WERI-Rb-1 (cell line): ENCODE data around the gene FRMD4B.

ENCODE experiments used
- DNase-seq: peaks from one replicate; pipeline ENCODE4 v3.0.0-alpha.2; 2020
- H3K27ac ChIP-seq: fragments of 250-450 bp; sonication (Bioruptor Pico); 2 replicates; pipeline ENCODE4 v1.5.1; 2020; ENCODE audit warnings: mild to moderate bottlenecking, moderate library complexity
- H3K27me3 ChIP-seq: fragments of 250-450 bp; sonication (Bioruptor Pico); 2 replicates; pipeline ENCODE4 v1.5.1; 2021; ENCODE audit warnings: mild to moderate bottlenecking, low read depth, moderate library complexity; ENCODE audit not compliant: insufficient read depth, severe bottlenecking
- H3K36me3 ChIP-seq: fragments of 250-450 bp; sonication (Bioruptor Pico); 2 replicates; pipeline ENCODE4 v1.5.1; 2020; ENCODE audit warnings: mild to moderate bottlenecking, moderate library complexity
- H3K4me3 ChIP-seq: 2 replicates; pipeline ENCODE4 v1.5.1; 2011; ENCODE audit warnings: low read depth, mild to moderate bottlenecking, control low read depth, low read length
- H3K9me3 ChIP-seq: fragments of 250-450 bp; sonication (Bioruptor Pico); 2 replicates; pipeline ENCODE4 v1.5.1; 2021; ENCODE audit warnings: mild to moderate bottlenecking, moderate library complexity; ENCODE audit not compliant: severe bottlenecking
- CTCF ChIP-seq: IDR thresholded peaks from 2 replicates; pipeline ENCODE4 v1.5.1; 2011; ENCODE audit warnings: low read depth, mild to moderate bottlenecking, control low read depth, inconsistent platforms, low read length

The FRMD4B gene

GRCh38 chr3:69122403-69122802, 263.5 kb downstream of the FRMD4B start, which contains the start of gene LMOD3:
TSS of gene LMOD3 (minus strand) at chr3:69122595. CDS start at chr3:69122386, 209 bp downstream.
- TF ChIP-seq CTCF, result no peak
- Histone ChIP-seq H3K27me3 (no peaks in the 10 kb centered on the region), H3K27ac (no peak within 1 kb of the TSS), H3K4me3 (no peak within 1 kb of the TSS), H3K9me3 (no peaks in the 10 kb centered on the region), H3K36me3 (no peaks in the 10 kb centered on the region)
- no peak for DNase-seq

- no peak for DNase-seq
- Histone ChIP-seq H3K27ac (no peak overlapping the region), H3K4me3 (no peak overlapping the region), H3K9me3 (no peaks in the 10 kb centered on the region), H3K27me3 (no peaks in the 10 kb centered on the region), H3K36me3 (no peaks in the 10 kb centered on the region)
- TF ChIP-seq CTCF, result no peak
Observed at GRCh38 chr3:69121950-69122349, 263.9 kb downstream of the FRMD4B start.

DNA sequence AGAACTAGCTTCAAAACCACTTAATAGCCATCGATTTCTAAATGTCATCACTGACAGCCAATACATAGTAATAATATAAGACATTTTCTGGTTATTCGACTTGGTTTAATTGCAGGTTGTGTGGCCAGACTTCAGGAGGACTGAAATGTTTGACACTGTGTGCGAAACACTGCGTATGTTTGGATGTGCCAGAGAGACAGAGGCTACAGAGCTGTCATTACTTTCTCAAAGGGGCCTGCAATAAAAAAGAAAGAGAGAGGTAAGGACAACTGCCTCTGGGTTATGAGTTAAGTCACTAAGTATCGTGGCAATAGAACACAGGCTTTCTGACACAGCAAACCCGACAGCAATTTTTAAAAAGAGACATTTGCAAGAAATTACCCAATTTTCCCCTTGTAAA, 264.4 kb downstream of the FRMD4B start:
- H3K27me3 ChIP-seq, result no peaks in the 10 kb centered on the region
- no peaks in the 10 kb centered on the region for H3K36me3 ChIP-seq
- no peak overlapping the region for H3K4me3 ChIP-seq
- no peak overlapping the region for H3K27ac ChIP-seq
- no peaks in the 10 kb centered on the region for H3K9me3 ChIP-seq
- no peak for TF ChIP-seq CTCF
- no peak for DNase-seq

DNA sequence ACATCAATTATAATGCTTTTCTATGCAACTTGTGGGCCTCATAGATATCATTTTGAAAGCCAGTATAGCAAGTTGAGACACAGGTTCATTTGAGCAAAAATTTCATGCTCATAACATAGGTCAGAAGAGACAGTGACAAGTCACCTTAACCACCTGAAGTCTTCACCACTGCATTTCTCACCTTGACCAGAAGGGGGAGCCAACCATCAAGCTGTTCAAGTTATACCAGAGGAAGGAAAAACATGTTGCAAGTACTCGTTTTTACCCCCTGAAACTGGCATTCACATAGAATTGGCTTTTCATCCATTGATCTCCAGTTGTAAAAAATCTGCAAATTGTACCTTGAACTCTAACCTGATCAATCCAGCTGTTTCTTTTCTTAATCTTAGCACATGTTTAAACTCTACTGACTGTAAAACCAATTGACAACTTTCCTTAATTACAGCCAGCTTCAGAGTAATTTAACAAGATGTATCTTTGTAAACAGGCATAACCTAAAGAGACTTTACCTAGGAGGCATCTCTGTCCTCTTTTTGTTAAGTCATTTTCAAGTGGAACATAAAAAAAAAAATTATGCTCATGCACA, 264.9 kb downstream of the FRMD4B start:
- no peaks in the 10 kb centered on the region for H3K9me3 ChIP-seq
- H3K36me3 ChIP-seq, result no peaks in the 10 kb centered on the region
- H3K27me3 ChIP-seq, result no peaks in the 10 kb centered on the region
- H3K27ac ChIP-seq, result no peak overlapping the region
- H3K4me3 ChIP-seq, result no peak overlapping the region
- DNase-seq, result peak; percentile 79
- TF ChIP-seq CTCF, result peak; percentile 86
